ENCODE measurements around the gene YEATS2.
"Not testable (repeated sequence)": the region's sequence is repeated elsewhere in the genome, so short reads cannot be mapped to it uniquely, and the experiment has no call there.

GRCh38 chr3:183740154-183740553 is 42.6 kb downstream of the YEATS2 start:
- TF ChIP-seq, protein P1, sequence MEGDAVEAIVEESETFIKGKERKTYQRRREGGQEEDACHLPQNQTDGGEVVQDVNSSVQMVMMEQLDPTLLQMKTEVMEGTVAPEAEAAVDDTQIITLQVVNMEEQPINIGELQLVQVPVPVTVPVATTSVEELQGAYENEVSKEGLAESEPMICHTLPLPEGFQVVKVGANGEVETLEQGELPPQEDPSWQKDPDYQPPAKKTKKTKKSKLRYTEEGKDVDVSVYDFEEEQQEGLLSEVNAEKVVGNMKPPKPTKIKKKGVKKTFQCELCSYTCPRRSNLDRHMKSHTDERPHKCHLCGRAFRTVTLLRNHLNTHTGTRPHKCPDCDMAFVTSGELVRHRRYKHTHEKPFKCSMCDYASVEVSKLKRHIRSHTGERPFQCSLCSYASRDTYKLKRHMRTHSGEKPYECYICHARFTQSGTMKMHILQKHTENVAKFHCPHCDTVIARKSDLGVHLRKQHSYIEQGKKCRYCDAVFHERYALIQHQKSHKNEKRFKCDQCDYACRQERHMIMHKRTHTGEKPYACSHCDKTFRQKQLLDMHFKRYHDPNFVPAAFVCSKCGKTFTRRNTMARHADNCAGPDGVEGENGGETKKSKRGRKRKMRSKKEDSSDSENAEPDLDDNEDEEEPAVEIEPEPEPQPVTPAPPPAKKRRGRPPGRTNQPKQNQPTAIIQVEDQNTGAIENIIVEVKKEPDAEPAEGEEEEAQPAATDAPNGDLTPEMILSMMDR (IDR thresholded peaks at IDR 0.05 in 2 of 3, conservative IDR thresholded peaks at IDR 0.05 in 1 of 3; ENCODE audit: borderline replicate concordance in 1 of 3, insufficient read depth in 1 of 3, low read depth in 2 of 3, low read length in 2 of 3): not testable (repeated sequence)
- not testable (repeated sequence) for TF ChIP-seq POLR2AphosphoS5 (IDR thresholded peaks at IDR 0.05; ENCODE audit: low read depth, low read length); REST (IDR thresholded peaks at IDR 0.05; ENCODE audit: low read depth); POLR2A (IDR thresholded peaks at IDR 0.05; ENCODE audit: borderline replicate concordance, extremely low read depth, insufficient read depth, insufficient read length); JUND (IDR thresholded peaks at IDR 0.05); EZH2 (IDR thresholded peaks at IDR 0.05); ZFX (IDR thresholded peaks at IDR 0.05)

Data from HCT116 (cell line).